HCT116 (cell line): ENCODE results near the gene ARL17A.
"Not testable (repeated sequence)": the region's sequence is repeated elsewhere in the genome, so short reads cannot be mapped to it uniquely, and the experiment has no call there.

Experiments used
- CBX3 ChIP-seq: IDR thresholded peaks from 2 replicates; pipeline ENCODE4 v1.6.1; 2012; ENCODE audit warnings: low read depth
- FOSL1 ChIP-seq: IDR thresholded peaks from 2 replicates; pipeline ENCODE4 v1.6.1; 2012; ENCODE audit warnings: low read depth
- JUND ChIP-seq: IDR thresholded peaks from 2 replicates; pipeline ENCODE4 v1.6.1; 2012
- POLR2A ChIP-seq: IDR thresholded peaks from 2 replicates; pipeline ENCODE4 v1.7.0; 2011; ENCODE audit warnings: borderline replicate concordance; ENCODE audit not compliant: insufficient read depth, insufficient read length; ENCODE audit errors: extremely low read depth
- POLR2AphosphoS5 ChIP-seq: IDR thresholded peaks from 2 replicates; pipeline ENCODE4 v1.6.1; 2011; ENCODE audit warnings: mild to moderate bottlenecking, low read depth, low read length, moderate library complexity
- ZNF274 ChIP-seq: fragments of 200-500 bp; sonication (Bioruptor generic); IDR thresholded peaks from 2 replicates; pipeline ENCODE4 v1.6.1; 2014; ENCODE audit warnings: mild to moderate bottlenecking, low read depth, low read length, inconsistent platforms
- TF ChIP-seq, protein P1 (sequence below), 3 experiments: fragments of 200-600 bp in 1 of 3; sonication (generic) in 1 of 3; IDR thresholded peaks in 2 of 3; conservative IDR thresholded peaks in 1 of 3; 2 replicates each; pipeline ENCODE4 v1.5.1; 2012 to 2017; ENCODE audit warnings: low read depth in 2 of 3, low read length in 2 of 3, antibody characterized with exemption in 1 of 3, borderline replicate concordance in 1 of 3, control low read depth in 1 of 3, mild to moderate bottlenecking in 1 of 3, mixed read lengths in 1 of 3, mixed run types in 1 of 3, moderate library complexity in 1 of 3; ENCODE audit not compliant: insufficient read depth in 1 of 3
- TF ChIP-seq, protein P2 (sequence below): IDR thresholded peaks from 2 replicates; pipeline ENCODE4 v1.6.1; 2012; ENCODE audit warnings: low read depth

DNA sequence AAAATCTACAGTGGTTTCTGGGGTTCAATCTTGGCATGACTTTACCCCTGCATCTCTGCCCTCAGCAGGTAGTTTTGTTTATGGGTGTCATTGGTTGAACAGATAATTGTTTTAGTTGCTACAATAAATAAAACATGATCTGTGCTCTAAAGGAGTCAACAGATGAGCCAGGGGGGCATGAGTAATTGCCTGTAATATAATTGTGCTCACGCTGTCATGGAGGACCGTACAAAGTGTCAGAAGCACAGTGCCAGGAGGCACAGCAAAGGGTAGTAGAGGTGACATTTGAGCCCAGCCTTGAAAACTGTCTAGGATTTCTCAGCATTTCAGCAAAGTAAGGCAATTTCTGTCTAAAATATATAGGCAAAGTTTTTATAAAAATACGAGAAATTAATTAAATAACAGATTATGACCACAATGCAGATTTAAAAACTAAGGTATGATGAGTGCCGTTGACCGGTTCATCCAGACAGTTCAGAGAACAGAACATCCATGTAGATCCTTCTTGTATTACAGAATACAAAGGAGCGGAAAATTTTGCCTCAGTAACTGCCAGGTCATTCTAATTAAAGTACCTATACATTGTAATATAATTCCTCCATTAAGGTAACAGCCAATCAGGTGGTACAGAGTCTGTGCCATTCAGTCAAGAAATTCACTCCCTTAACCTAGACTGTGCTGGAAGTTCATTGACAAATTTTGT is 79.9 kb downstream of the ARL17A start:
- TF ChIP-seq, protein P1, sequence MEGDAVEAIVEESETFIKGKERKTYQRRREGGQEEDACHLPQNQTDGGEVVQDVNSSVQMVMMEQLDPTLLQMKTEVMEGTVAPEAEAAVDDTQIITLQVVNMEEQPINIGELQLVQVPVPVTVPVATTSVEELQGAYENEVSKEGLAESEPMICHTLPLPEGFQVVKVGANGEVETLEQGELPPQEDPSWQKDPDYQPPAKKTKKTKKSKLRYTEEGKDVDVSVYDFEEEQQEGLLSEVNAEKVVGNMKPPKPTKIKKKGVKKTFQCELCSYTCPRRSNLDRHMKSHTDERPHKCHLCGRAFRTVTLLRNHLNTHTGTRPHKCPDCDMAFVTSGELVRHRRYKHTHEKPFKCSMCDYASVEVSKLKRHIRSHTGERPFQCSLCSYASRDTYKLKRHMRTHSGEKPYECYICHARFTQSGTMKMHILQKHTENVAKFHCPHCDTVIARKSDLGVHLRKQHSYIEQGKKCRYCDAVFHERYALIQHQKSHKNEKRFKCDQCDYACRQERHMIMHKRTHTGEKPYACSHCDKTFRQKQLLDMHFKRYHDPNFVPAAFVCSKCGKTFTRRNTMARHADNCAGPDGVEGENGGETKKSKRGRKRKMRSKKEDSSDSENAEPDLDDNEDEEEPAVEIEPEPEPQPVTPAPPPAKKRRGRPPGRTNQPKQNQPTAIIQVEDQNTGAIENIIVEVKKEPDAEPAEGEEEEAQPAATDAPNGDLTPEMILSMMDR (IDR thresholded peaks at IDR 0.05 in 2 of 3, conservative IDR thresholded peaks at IDR 0.05 in 1 of 3; ENCODE audit: borderline replicate concordance in 1 of 3, insufficient read depth in 1 of 3, low read depth in 2 of 3, low read length in 2 of 3), result not testable (repeated sequence)
- not testable (repeated sequence) for TF ChIP-seq CBX3, POLR2A, POLR2AphosphoS5, JUND, ZNF274, FOSL1
- TF ChIP-seq, protein P2, sequence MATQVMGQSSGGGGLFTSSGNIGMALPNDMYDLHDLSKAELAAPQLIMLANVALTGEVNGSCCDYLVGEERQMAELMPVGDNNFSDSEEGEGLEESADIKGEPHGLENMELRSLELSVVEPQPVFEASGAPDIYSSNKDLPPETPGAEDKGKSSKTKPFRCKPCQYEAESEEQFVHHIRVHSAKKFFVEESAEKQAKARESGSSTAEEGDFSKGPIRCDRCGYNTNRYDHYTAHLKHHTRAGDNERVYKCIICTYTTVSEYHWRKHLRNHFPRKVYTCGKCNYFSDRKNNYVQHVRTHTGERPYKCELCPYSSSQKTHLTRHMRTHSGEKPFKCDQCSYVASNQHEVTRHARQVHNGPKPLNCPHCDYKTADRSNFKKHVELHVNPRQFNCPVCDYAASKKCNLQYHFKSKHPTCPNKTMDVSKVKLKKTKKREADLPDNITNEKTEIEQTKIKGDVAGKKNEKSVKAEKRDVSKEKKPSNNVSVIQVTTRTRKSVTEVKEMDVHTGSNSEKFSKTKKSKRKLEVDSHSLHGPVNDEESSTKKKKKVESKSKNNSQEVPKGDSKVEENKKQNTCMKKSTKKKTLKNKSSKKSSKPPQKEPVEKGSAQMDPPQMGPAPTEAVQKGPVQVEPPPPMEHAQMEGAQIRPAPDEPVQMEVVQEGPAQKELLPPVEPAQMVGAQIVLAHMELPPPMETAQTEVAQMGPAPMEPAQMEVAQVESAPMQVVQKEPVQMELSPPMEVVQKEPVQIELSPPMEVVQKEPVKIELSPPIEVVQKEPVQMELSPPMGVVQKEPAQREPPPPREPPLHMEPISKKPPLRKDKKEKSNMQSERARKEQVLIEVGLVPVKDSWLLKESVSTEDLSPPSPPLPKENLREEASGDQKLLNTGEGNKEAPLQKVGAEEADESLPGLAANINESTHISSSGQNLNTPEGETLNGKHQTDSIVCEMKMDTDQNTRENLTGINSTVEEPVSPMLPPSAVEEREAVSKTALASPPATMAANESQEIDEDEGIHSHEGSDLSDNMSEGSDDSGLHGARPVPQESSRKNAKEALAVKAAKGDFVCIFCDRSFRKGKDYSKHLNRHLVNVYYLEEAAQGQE, result not testable (repeated sequence)
